ENCODE data around the gene ZNF701.
"Not testable (repeated sequence)": the region's sequence is repeated elsewhere in the genome, so short reads cannot be mapped to it uniquely, and the experiment has no call there.

ZNF701 gene

GRCh38 chr19:52570000-52570861 is at the start of gene ZNF701:
Gene ZNF701 (plus strand): TSS chr19:52570287. CDS start chr19:52574148, 3,861 bp downstream.
- H3K27ac ChIP-seq (ENCODE audit: low read depth, low read length) = peak within 1 kb of the TSS; percentile 80
- peaks cover 14% of the 10 kb centered on the region for H3K36me3 ChIP-seq (ENCODE audit: control insufficient read depth, insufficient read depth, low read length)
- H3K4me1 ChIP-seq (ENCODE audit: control insufficient read depth, insufficient read depth, low read length) = no peaks in the 10 kb centered on the region
- peak within 1 kb of the TSS; percentile 92 for H3K4me3 ChIP-seq (ENCODE audit: low read length)
- peak within 1 kb of the TSS; percentile 81 for H3K9ac ChIP-seq (ENCODE audit: low read length)
- no peaks in the 10 kb centered on the region for H3K27me3 ChIP-seq (ENCODE audit: control insufficient read depth, insufficient read depth, low read length)

GRCh38 chr19:52522551-52522950 is 47.5 kb upstream of the ZNF701 start:
- no peaks in the 10 kb centered on the region for H3K27me3 ChIP-seq (ENCODE audit: control insufficient read depth, insufficient read depth, low read length)
- no peaks in the 10 kb centered on the region for H3K36me3 ChIP-seq (ENCODE audit: control insufficient read depth, insufficient read depth, low read length)
- H3K4me1 ChIP-seq (ENCODE audit: control insufficient read depth, insufficient read depth, low read length) = no peaks in the 10 kb centered on the region
- H3K4me3 ChIP-seq (ENCODE audit: low read length) = no peak overlapping the region
- H3K9ac ChIP-seq (ENCODE audit: low read length) = no peak overlapping the region
- H3K27ac ChIP-seq (ENCODE audit: low read depth, low read length) = no peak overlapping the region

- Histone ChIP-seq H3K4me1 (ENCODE audit: control insufficient read depth, insufficient read depth, low read length) (peaks cover 5% of the 10 kb centered on the region), H3K4me3 (ENCODE audit: low read length) (no peak overlapping the region), H3K27me3 (ENCODE audit: control insufficient read depth, insufficient read depth, low read length) (no peaks in the 10 kb centered on the region), H3K27ac (ENCODE audit: low read depth, low read length) (no peak overlapping the region), H3K9ac (ENCODE audit: low read length) (no peak overlapping the region), H3K36me3 (ENCODE audit: control insufficient read depth, insufficient read depth, low read length) (no peaks in the 10 kb centered on the region)
These were observed 46.0 kb upstream of the ZNF701 start for GRCh38 chr19:52524086-52524485.

GRCh38 chr19:52527134-52527955 is 42.7 kb upstream of the ZNF701 start, which contains the start of gene ZNF808:
Gene ZNF808 (plus strand): TSS chr19:52527668. CDS start chr19:52543285, 15,617 bp downstream.
- H3K27ac ChIP-seq (ENCODE audit: low read depth, low read length) = peak within 1 kb of the TSS; percentile 86
- peak within 1 kb of the TSS; percentile 88 for H3K9ac ChIP-seq (ENCODE audit: low read length)
- peak within 1 kb of the TSS; percentile 92 for H3K4me3 ChIP-seq (ENCODE audit: low read length)
- H3K36me3 ChIP-seq (ENCODE audit: control insufficient read depth, insufficient read depth, low read length) = no peaks in the 10 kb centered on the region
- no peaks in the 10 kb centered on the region for H3K27me3 ChIP-seq (ENCODE audit: control insufficient read depth, insufficient read depth, low read length)
- H3K4me1 ChIP-seq (ENCODE audit: control insufficient read depth, insufficient read depth, low read length) = peaks cover 5% of the 10 kb centered on the region

GRCh38 chr19:52527956-52528351 is 42.1 kb upstream of the ZNF701 start:
- no peaks in the 10 kb centered on the region for H3K36me3 ChIP-seq (ENCODE audit: control insufficient read depth, insufficient read depth, low read length)
- peak overlapping the region; percentile 86 for H3K27ac ChIP-seq (ENCODE audit: low read depth, low read length)
- H3K27me3 ChIP-seq (ENCODE audit: control insufficient read depth, insufficient read depth, low read length) = no peaks in the 10 kb centered on the region
- H3K4me3 ChIP-seq (ENCODE audit: low read length) = peak overlapping the region; percentile 92
- H3K4me1 ChIP-seq (ENCODE audit: control insufficient read depth, insufficient read depth, low read length) = peaks cover 5% of the 10 kb centered on the region
- peak overlapping the region; percentile 88 for H3K9ac ChIP-seq (ENCODE audit: low read length)

GRCh38 chr19:52532480-52532879 is 37.6 kb upstream of the ZNF701 start:
- H3K4me1 ChIP-seq (ENCODE audit: control insufficient read depth, insufficient read depth, low read length) = peaks cover 5% of the 10 kb centered on the region

GRCh38 chr19:52533901-52534300 is 36.2 kb upstream of the ZNF701 start:
- H3K27ac ChIP-seq (ENCODE audit: low read depth, low read length) = no peak overlapping the region
- H3K36me3 ChIP-seq (ENCODE audit: control insufficient read depth, insufficient read depth, low read length) = peaks cover 2% of the 10 kb centered on the region

More at GRCh38 chr19:52532480-52532879, 37.6 kb upstream of the ZNF701 start:
- no peak overlapping the region for H3K9ac ChIP-seq (ENCODE audit: low read length)
- H3K27ac ChIP-seq (ENCODE audit: low read depth, low read length) = no peak overlapping the region
- peaks cover 2% of the 10 kb centered on the region for H3K36me3 ChIP-seq (ENCODE audit: control insufficient read depth, insufficient read depth, low read length)
- H3K4me3 ChIP-seq (ENCODE audit: low read length) = no peak overlapping the region
- H3K27me3 ChIP-seq (ENCODE audit: control insufficient read depth, insufficient read depth, low read length) = no peaks in the 10 kb centered on the region

GRCh38 chr19:52535385-52535770 is 34.7 kb upstream of the ZNF701 start:
- H3K9ac ChIP-seq (ENCODE audit: low read length); H3K27me3 ChIP-seq (ENCODE audit: control insufficient read depth, insufficient read depth, low read length); H3K4me1 ChIP-seq (ENCODE audit: control insufficient read depth, insufficient read depth, low read length); H3K27ac ChIP-seq (ENCODE audit: low read depth, low read length); H3K36me3 ChIP-seq (ENCODE audit: control insufficient read depth, insufficient read depth, low read length): not testable (repeated sequence)
- H3K4me3 ChIP-seq (ENCODE audit: low read length) = peak overlapping the region; percentile 58

More at GRCh38 chr19:52533901-52534300, 36.2 kb upstream of the ZNF701 start:
- Histone ChIP-seq H3K4me1 (ENCODE audit: control insufficient read depth, insufficient read depth, low read length) (no peaks in the 10 kb centered on the region), H3K9ac (ENCODE audit: low read length) (no peak overlapping the region), H3K27me3 (ENCODE audit: control insufficient read depth, insufficient read depth, low read length) (no peaks in the 10 kb centered on the region), H3K4me3 (ENCODE audit: low read length) (no peak overlapping the region)

- peak overlapping the region; percentile 45 for H3K9ac ChIP-seq (ENCODE audit: low read length)
- H3K27me3 ChIP-seq (ENCODE audit: control insufficient read depth, insufficient read depth, low read length) = no peaks in the 10 kb centered on the region
- peaks cover 2% of the 10 kb centered on the region for H3K36me3 ChIP-seq (ENCODE audit: control insufficient read depth, insufficient read depth, low read length)
- H3K4me1 ChIP-seq (ENCODE audit: control insufficient read depth, insufficient read depth, low read length) = no peaks in the 10 kb centered on the region
- peak overlapping the region; percentile 68 for H3K27ac ChIP-seq (ENCODE audit: low read depth, low read length)
- peak overlapping the region; percentile 78 for H3K4me3 ChIP-seq (ENCODE audit: low read length)
These were observed 34.2 kb upstream of the ZNF701 start for GRCh38 chr19:52535771-52536447.

GRCh38 chr19:52536448-52536800 is 33.7 kb upstream of the ZNF701 start:
- no peaks in the 10 kb centered on the region for H3K4me1 ChIP-seq (ENCODE audit: control insufficient read depth, insufficient read depth, low read length)
- peak overlapping the region; percentile 68 for H3K27ac ChIP-seq (ENCODE audit: low read depth, low read length)
- peak overlapping the region; percentile 78 for H3K4me3 ChIP-seq (ENCODE audit: low read length)
- H3K9ac ChIP-seq (ENCODE audit: low read length) = no peak overlapping the region
- H3K27me3 ChIP-seq (ENCODE audit: control insufficient read depth, insufficient read depth, low read length) = no peaks in the 10 kb centered on the region
- peaks cover 2% of the 10 kb centered on the region for H3K36me3 ChIP-seq (ENCODE audit: control insufficient read depth, insufficient read depth, low read length)

GRCh38 chr19:52538815-52539214 is 31.3 kb upstream of the ZNF701 start:
- not testable (repeated sequence) for H3K4me3 ChIP-seq (ENCODE audit: low read length); H3K4me1 ChIP-seq (ENCODE audit: control insufficient read depth, insufficient read depth, low read length); H3K36me3 ChIP-seq (ENCODE audit: control insufficient read depth, insufficient read depth, low read length); H3K27me3 ChIP-seq (ENCODE audit: control insufficient read depth, insufficient read depth, low read length); H3K27ac ChIP-seq (ENCODE audit: low read depth, low read length); H3K9ac ChIP-seq (ENCODE audit: low read length)

- H3K27me3 ChIP-seq (ENCODE audit: control insufficient read depth, insufficient read depth, low read length); H3K4me1 ChIP-seq (ENCODE audit: control insufficient read depth, insufficient read depth, low read length); H3K4me3 ChIP-seq (ENCODE audit: low read length); H3K27ac ChIP-seq (ENCODE audit: low read depth, low read length); H3K9ac ChIP-seq (ENCODE audit: low read length): not testable (repeated sequence)
- H3K36me3 ChIP-seq (ENCODE audit: control insufficient read depth, insufficient read depth, low read length) = peaks cover 12% of the 10 kb centered on the region
These were observed 28.9 kb upstream of the ZNF701 start for GRCh38 chr19:52541176-52541575.

All from rectal smooth muscle tissue (tissue), 1 donor.